ENCODE measurements around the gene DPYD.

Gene DPYD

DNA sequence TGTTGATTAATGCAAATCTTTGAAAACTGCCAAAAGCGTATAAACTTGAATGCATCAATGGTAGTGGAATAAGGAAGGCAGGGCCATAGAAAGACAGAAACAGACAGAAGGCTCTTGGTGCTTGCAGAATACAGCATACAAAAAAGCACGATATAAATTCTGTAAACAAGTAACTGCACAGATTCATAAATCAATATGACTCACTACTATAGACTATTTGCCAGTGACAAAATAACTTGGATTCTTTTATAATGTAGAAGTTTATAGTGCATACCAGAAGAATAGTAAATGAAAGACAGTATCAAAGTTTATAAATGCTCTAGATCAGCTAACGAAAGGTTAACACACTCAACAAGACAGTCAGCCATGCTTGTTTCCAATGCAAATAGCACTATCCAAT lies 849.7 kb downstream of the DPYD start:
- DNase-seq = no peak

DNA sequence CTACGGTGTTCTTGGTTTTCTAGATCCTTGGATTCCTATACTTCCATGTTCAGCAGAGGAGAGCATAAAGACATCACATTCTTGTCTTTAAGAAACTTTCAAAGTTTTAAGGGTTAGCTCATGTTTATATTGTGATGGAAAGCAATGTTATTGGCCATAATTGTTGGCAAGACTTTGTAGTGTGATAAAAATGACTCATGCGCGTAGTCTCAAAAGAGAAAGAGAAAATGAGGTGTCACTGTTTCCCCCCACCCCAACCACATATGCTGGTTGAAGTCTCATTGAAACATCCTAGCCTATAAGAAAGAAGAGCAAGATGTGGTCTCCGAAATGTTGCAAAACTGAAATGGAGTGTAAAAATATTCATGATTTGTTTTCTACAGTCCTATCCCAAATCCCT lies 850.5 kb downstream of the DPYD start:
- no peak for DNase-seq

DNA sequence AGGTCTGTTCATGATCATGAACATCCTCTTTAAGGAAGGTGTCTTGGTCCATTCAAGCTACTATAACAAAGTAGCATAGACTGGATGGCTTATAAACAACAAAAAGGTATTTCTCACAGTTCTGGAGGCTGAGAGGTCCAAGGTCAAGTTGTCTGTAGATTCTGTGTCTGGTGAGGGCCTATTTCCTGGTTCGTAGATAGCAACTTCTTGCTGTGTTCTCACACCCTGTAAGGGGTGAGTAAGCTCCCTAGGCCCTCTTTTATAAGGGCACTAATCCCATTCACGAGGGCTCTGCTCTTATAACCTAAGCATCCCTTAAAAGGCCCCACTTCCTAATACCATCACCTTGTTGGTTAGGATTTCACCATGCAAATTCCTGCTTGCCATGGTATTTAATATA lies 851.5 kb downstream of the DPYD start:
- DNase-seq = no peak

DNA sequence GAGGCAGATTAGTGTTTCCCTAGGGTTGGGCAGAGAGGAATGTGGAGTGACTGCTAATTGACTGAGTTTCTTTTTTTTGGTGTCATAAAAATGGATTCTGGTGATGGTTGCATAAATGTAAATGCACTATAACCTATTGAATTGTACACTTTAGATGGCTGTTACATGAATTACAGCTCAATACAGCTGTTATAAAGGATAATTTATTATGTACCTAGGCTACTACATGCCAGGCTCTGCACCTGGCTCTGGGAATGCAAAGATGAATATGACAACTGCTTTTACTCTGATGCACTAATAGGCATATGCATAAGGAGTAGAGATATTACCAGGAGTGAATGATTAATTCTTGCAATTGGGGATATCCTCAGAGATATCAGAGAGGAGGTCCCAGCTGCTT lies 854.0 kb downstream of the DPYD start:
- DNase-seq = no peak

DNA sequence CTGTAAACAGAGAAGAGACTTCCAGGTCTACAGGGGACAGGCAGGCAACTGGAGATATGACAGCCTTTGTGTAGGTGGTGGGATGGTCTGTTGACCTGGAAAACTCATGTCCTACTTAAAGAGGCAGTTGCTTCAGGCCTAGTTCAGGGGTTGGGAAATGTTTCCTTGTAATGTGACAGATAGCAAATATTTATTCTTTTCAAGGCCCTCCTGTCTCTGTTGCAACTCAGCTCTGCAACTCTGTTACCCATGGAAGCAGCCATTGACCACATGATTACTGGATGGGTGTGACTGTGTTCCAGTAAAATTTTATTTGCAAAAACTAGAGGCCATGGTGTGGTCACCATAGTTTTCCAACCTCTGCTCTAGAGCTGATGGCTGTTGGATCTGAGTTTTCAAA lies 857.3 kb downstream of the DPYD start:
- DNase-seq = no peak

DNA sequence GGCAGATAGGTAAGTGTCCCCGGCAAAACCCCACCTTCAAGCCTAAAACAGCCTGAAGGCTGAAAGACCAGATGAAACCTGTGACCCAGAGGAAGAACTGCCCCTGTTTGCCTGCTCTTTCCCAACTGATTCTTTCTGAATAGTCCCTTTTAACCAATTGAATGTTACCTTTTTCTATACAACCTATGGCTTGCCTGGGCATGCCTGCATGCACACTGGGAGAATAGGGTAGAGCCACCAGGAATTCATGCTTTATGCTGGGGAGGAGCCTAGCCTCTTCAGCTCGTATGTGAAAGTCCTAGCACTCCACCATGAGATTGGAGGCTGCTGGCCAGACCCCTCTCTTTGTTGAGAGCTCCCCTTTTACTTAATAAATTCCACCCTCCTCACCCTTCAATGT lies 859.2 kb downstream of the DPYD start:
- no peak for DNase-seq

DNA sequence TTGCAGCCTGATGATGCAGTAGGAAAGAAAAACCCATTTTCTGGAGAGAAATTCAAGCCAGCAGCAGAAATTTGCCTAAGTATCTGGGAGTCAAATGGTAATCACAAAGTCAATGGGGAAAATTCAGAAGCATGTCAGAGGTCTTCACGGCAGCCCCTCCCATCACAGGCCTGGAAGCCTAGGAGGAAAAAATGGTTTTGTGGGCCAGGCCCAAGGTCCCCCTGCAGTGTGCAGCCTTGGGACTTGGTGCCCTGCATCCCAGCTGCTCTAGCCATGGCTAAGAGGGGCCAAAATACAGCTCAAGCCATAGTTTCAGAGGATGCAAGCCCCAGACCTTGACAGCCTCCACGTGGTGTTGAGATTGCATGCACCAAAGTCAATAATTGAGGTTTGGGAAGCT lies 864.4 kb downstream of the DPYD start:
- DNase-seq = no peak

DNA sequence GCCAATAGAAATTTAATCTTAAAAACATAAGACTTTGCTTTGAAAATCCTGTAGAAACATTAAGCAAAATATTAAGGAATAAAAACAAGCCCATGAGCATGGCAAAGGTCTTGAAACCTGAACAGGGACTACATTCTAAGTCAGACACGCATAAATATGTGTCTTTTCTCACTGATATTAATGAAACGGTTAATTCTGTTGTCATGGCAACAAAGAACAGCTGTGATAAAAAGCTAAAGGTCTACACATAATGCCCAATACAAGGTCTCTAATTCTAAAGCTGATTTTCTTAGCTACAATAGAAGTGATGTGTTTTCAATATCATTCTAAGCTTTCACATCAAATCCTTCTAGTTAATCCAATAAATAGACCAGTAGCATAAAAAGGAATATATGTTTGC lies 867.6 kb downstream of the DPYD start:
- no peak for DNase-seq

DNA sequence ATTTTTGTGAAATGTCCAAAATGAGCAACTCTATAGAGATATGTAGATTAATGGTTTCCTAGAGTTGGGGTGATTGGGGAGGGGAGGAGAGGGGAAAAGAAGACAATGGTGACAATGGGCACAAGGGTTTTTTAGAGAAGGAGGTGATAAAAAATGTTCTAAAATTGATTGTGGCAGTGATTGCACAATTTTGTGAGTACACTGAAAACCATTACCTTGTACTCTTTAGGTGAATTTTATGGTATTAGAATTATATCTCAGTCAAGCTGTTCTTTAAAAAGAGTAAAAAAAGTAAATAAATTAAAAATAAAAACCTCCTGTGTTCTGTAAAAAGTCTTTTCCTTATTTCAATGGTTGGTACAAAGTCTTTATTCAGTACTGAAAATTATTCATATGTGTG lies 869.0 kb downstream of the DPYD start:
- DNase-seq = no peak

DNA sequence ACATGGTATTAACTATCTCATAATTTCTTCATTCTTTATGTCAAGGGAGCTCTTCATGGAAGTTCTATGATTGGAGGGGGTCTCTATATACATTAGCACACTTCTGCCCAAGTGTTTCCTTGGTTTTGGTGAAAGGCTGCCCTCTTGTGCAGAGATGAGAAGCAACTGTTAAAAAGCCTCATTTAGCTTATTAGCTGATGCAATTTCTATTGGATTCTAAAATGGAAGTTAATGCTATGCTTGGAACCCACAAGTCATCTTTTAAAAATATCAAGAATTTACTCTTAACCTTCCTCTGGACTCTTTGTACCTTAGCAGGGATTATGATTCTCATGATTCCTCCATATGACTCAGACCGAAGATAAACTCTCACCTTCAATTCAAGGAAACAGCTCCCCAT lies 870.3 kb downstream of the DPYD start:
- DNase-seq = no peak

DNA sequence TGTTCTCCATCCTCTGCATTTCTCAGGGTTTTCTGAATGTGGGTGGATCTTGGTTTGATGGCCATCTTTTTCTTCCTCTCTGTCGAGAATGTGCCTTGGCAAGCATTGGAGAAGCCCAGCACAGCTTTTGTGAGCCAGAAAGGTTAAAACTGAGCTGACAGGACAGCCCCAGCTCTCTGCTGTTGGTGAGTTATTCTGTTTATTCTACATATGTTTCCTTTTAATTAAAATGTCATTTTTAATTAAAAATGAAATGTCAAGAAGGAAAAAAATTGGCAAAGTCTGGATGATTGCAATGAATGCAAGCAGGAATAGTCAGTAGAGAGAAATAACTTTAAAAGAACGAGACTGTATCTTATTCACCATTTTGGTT lies 873.4 kb downstream of the DPYD start:
- DNase-seq = no peak

DNA sequence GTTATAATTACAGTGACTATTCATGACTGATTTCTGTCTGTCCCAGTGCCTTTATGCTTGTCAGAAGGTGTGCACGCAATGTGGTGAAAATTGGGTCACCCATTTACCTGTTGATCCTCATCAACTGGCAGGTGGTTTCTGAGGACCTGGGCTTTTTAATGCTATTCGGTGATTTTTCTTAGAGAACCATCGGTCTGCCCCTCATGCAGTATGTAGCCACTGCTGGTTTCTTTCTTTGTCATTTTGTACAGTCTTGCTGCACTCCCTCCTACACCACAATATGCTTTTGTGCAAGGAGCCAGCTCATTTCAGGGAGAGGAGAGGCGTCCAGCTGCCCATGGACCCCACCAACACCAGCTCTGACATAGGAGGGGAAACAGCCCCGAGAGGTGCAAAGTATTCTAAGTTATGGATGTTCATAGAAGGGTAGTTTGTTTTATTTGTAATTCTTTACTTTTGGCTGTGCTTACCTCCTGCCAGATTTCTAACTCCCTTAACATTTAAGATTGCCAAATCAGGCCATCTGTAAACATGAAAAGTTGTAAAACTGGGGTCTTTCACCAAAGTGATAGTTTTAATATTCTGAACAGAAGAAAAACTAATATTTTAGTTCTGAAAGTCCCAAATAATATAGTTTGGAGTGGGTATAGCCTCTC lies 873.9 kb downstream of the DPYD start:
- no peak for DNase-seq

DNA sequence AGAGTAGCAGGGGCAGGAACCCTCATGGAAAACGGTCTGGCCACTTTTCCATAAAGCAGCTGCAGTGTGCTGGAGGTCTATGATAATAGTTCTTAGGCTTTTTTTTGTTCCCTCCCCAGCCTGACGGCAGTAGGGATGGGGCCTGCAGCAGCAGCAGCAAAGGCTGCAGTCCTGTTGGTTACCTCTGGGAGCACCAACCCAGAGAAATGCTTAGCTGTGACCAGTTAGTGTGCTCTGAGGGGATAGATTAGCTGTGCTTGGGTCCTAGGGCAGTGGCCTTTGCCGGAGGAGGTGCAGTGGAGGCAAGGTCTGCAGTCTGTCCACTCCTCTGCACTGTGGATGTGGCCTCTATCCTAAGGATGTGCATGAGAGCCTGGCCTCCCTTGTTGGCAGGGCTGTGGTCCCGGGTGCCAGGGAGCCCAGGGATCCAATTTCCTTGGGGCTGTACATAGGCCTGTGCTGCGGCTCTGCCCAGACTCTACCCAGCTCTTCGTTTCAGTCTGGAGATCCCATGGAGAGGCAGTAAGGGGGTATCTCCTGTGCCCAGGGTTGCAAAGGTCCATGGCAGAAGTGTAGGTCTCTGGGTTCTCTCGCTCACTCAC lies 876.6 kb downstream of the DPYD start:
- DNase-seq = no peak

DNA sequence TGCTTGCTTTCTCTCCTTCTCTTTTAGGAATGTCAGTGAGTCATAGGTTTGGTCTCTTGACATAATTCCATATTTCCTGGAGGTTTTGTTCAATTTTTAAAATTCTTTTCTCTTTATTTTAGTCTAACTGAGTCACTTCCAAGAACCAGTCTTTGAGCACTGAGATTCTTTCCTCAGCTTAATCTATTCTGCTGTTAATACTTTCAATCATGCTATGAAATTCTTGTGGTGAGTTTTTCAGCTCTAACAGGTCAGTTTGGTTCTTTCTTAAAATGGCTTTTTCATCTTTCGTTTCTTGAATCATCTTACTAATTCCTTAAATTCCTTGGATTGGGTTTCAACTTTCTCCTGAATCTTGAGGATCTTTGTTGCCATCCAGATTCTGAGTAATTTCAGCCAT lies 878.3 kb downstream of the DPYD start:
- no peak for DNase-seq

DNA sequence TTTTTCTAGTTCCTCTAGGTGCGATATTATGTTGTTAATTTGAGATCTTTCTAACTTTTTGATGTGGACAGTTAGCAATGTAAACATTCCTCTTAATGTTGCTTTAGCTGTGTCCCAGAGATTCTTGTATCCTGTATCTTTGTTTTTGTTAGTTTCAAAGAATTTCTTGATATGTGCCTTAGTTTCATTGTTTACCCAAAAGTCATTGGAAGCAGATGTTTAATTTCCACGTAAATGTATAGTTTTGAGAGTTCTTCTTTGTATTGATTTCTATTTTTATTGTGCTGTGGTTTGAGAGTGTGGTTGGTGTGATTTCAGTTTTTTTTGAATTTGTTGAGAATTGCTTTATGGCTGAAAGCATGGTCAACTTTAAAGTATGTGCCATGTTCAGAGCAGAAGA lies 879.8 kb downstream of the DPYD start:
- no peak for DNase-seq

DNA sequence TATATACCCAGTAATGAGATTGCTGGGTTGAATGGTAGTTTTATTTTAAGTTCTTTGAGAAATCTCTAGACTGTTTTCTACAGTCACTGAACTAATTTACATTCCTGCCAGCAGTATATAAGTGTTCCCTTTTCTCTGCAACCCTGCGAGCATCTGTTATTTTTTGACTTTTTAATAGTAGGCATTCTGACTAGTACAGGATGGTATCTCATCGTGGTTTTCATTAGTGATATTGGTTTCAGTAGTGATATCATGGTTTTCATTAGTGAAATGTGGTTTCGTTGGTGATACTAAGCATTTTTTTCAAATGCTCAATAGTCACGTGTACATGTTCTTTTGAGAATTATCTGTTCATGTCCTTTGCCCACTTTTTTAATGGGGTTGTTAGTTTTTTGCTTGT lies 882.4 kb downstream of the DPYD start:
- no peak for DNase-seq

DNA sequence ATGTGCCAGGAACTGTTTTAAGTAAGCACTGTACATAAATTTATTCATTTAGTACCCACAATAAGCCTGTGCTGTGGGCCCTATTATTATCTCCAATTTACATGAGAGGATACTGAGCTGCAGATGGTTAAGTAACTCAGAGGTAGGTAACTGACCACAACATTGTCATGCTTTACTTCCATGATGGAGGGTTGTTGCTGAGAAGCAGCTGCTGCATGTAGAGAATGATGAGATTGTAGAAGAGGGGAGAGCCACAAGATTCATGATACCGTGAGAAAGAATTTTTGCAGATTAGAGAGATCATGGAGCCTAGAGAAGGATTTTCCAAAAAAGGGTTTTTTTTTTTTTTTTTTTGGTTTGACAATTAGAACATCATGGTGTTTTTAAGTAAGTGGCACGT lies 886.2 kb downstream of the DPYD start:
- no peak for DNase-seq

DNA sequence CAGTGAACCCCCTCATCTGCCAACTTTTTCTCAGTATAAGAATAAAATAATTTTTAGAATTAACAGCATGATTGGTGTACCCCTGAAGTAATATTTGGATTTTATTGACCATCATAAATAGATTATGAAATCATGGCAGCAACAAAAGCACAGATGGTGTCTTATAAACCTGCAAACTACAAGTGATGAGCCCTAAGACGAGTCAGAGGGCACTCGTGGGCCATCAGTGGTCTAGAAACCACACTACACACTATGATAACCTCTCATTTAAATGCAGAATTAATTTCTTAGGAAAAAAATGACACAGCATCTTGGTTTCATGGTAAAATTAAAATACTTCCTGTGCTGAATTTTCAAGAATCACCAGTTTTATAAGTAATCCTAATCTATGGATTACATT lies 886.9 kb downstream of the DPYD start:
- DNase-seq = no peak

All from activated effector memory CD4-positive, alpha-beta T cell treated with anti-CD3 and anti-CD28 coated beads, Interleukin-2, amount 50 U/mL, for 16 hours (primary cell).